HepG2 (cell line): ENCODE measurements around the gene MAP3K21. TPM values are rescaled to one million over a fixed set of nuclear protein-coding genes. Genes with fewer than 3 reads are reported as not detected.

Experiments
- ATAC-seq: fragments of 200-7000 bp; cut with Tn5 transposase; 3 replicates; pipeline ENCODE4 v1.9.1; 2020; ENCODE audit warnings: mild to moderate bottlenecking, moderate library complexity
- BruUV-seq: library from RNA; stranded (reverse); fragments of 400-500 nt; replicated peaks from 2 replicates; lab custom pipeline; 2021; lab: Mats Ljungman, UMichigan
- CTCF ChIA-PET: fragments of 300-600 bp; formaldehyde crosslinking; extraction: SDS; loops from one replicate; lab custom pipeline; 2021; ENCODE audit warnings: low total read pairs, inconsistent platforms, low intra/inter-chr PET ratio; lab: Yijun Ruan, JAX
- POLR2A ChIA-PET: fragments of 350-600 bp; sonication (Branson Sonifier 250); formaldehyde crosslinking; loops from one replicate; lab custom pipeline; 2020; ENCODE audit warnings: antibody characterized with exemption, inconsistent platforms; lab: Yijun Ruan, JAX
- DNase-seq: peaks from one replicate; pipeline ENCODE4 v3.0.0-alpha.2; 2015; ENCODE audit warnings: low spot score
- FAIRE-seq: peaks from 3 replicates; lab custom pipeline; 2011; peaks lifted over from hg19 to GRCh38; lab: Jason Lieb, UNC
- H2AFZ ChIP-seq: one replicate; pipeline ENCODE4 v1.6.1; 2011; ENCODE audit warnings: low read length, inconsistent platforms
- H3K27ac ChIP-seq: fragments of 300-600 bp; 3 replicates; pipeline ENCODE4 v1.8.0; 2011; ENCODE audit warnings: mixed run types, mild to moderate bottlenecking, mixed read lengths, low read length, inconsistent platforms; ENCODE audit not compliant: insufficient read depth; ENCODE audit errors: extremely low read length
- H3K27me3 ChIP-seq, 2 experiments: fragments of 200-600 bp in 1 of 2; 2 replicates in 1 of 2; 3 replicates in 1 of 2; pipeline versions ENCODE4 v1.6.0 to v1.8.0; 2011; ENCODE audit warnings: low read length in 2 of 2, mild to moderate bottlenecking in 2 of 2, moderate library complexity in 2 of 2, inconsistent platforms in 1 of 2; ENCODE audit not compliant: insufficient read depth in 2 of 2, control insufficient read depth in 1 of 2
- H3K36me3 ChIP-seq, 2 experiments: fragments of 200-600 bp in 1 of 2; replicated peaks in 1 of 2; 2 replicates in 1 of 2; 3 replicates in 1 of 2; pipeline versions ENCODE4 v1.5.1 to v1.8.0; 2011; ENCODE audit warnings: low read length in 2 of 2, inconsistent platforms in 1 of 2; ENCODE audit not compliant: insufficient read depth in 2 of 2, control insufficient read depth in 1 of 2
- H3K4me1 ChIP-seq: 2 replicates; pipeline ENCODE4 v1.5.1; 2012; ENCODE audit warnings: low read length, inconsistent platforms; ENCODE audit not compliant: insufficient read depth
- H3K4me2 ChIP-seq: 2 replicates; pipeline ENCODE4 v1.6.0; 2011; ENCODE audit warnings: low read depth, low read length, inconsistent platforms
- H3K4me3 ChIP-seq, 3 experiments: fragments of 200-600 bp in 1 of 3; sonication (generic), shearing (Covaris generic) in 1 of 3; replicated peaks in 1 of 3; 2 replicates each; pipeline ENCODE4 v1.5.1; 2011 to 2016; ENCODE audit warnings: low read length in 3 of 3, inconsistent platforms in 2 of 3, low read depth in 2 of 3, mild to moderate bottlenecking in 2 of 3, control low read depth in 1 of 3, mixed read lengths in 1 of 3; ENCODE audit not compliant: insufficient read depth in 1 of 3
- H3K79me2 ChIP-seq: one replicate; pipeline ENCODE4 v1.6.1; 2011; ENCODE audit warnings: low read length, inconsistent platforms; ENCODE audit not compliant: insufficient read depth
- H3K9ac ChIP-seq: 2 replicates; pipeline ENCODE4 v1.6.0; 2011; ENCODE audit warnings: mild to moderate bottlenecking, low read depth, low read length, inconsistent platforms; ENCODE audit not compliant: insufficient read depth
- H3K9me3 ChIP-seq: 2 replicates; pipeline ENCODE4 v1.5.1; 2012; ENCODE audit warnings: mild to moderate bottlenecking, low read length
- H4K20me1 ChIP-seq: 2 replicates; pipeline ENCODE4 v1.6.0; 2011; ENCODE audit warnings: inconsistent platforms, mild to moderate bottlenecking, low read length, moderate library complexity; ENCODE audit not compliant: insufficient read depth
- ATF7 ChIP-seq, 2 experiments: fragments of 450-650 bp in 1 of 2; sonication (generic) in 1 of 2; formaldehyde crosslinking in 1 of 2; IDR thresholded peaks; 2 replicates each; pipeline versions ENCODE4 v1.4.0 to v1.6.1; 2016 to 2020; ENCODE audit warnings: antibody characterized with exemption in 1 of 2, mild to moderate bottlenecking in 1 of 2, missing genetic modification reagents in 1 of 2
- CBX1 ChIP-seq: IDR thresholded peaks from one replicate; pipeline ENCODE4 v1.6.1; 2016; ENCODE audit warnings: antibody characterized with exemption, low read depth
- DNMT3B ChIP-seq: conservative IDR thresholded peaks from 2 replicates; pipeline ENCODE4 v1.6.1; 2016; ENCODE audit warnings: missing biosample characterization, control low read depth
- NAIF1 ChIP-seq: sonication (generic); formaldehyde crosslinking; IDR thresholded peaks from 2 replicates; pipeline ENCODE4 v1.5.0; 2020; ENCODE audit warnings: mild to moderate bottlenecking, missing genetic modification reagents, borderline replicate concordance
- NCOA2 ChIP-seq: sonication (generic); formaldehyde crosslinking; IDR thresholded peaks from 2 replicates; pipeline ENCODE4 v1.8.0; 2022; ENCODE audit warnings: inconsistent platforms
- NR2F1 ChIP-seq, 2 experiments: fragments of 450-650 bp in 1 of 2; formaldehyde crosslinking in 1 of 2; IDR thresholded peaks; 2 replicates each; pipeline versions ENCODE4 v1.5.0 to v1.6.1; 2016 to 2020; ENCODE audit warnings: mild to moderate bottlenecking in 1 of 2, missing compliant biosample characterization in 1 of 2, missing genetic modification reagents in 1 of 2, moderate library complexity in 1 of 2
- SP1 ChIP-seq, 2 experiments: fragments of 450-650 bp in 1 of 2; sonication (generic) in 1 of 2; formaldehyde crosslinking in 1 of 2; IDR thresholded peaks; 2 replicates each; pipeline versions ENCODE4 v1.4.0 to v1.6.1; 2016 to 2020; ENCODE audit warnings: missing genetic modification reagents in 1 of 2
- TGIF2 ChIP-seq: IDR thresholded peaks from 2 replicates; pipeline ENCODE4 v1.6.1; 2016; ENCODE audit warnings: control low read depth, missing compliant biosample characterization
- ZNF225 ChIP-seq: sonication (generic); formaldehyde crosslinking; IDR thresholded peaks from 2 replicates; pipeline ENCODE4 v1.4.0; 2020; ENCODE audit warnings: mild to moderate bottlenecking, missing genetic modification reagents
- ZNF292 ChIP-seq: sonication (generic); formaldehyde crosslinking; IDR thresholded peaks from 2 replicates; pipeline ENCODE4 v1.8.1; 2022; ENCODE audit warnings: mild to moderate bottlenecking, low read depth, missing genetic modification reagents, borderline replicate concordance
- ZNF558 ChIP-seq: sonication (generic); formaldehyde crosslinking; IDR thresholded peaks from 2 replicates; pipeline ENCODE4 v1.9.0; 2022; ENCODE audit warnings: mild to moderate bottlenecking, missing genetic modification reagents, borderline replicate concordance
- WGBS: methylation state at CpG from one replicate; pipeline ENCODE4 v1.1.6; 2017; ENCODE audit warnings: low lambda C conversion rate; 5-methylcytosine and 5-hydroxymethylcytosine counted together
- in situ Hi-C: cut with HindIII; loops from 2 replicates; pipeline ENCODE4 v1.10.0; 2017; ENCODE audit warnings: low pct_unique_long_range_greater_than_20kb; ENCODE audit not compliant: extremely low pct_ligation_motif_present
- intact Hi-C: fragments of 100-400 bp; cut with micrococcal nuclease; formaldehyde crosslinking; loops from one replicate; pipeline ENCODE4 v1.10.0; 2022; ENCODE audit not compliant: unreplicated experiment
- polyA plus RNA-seq, 8 experiments: library from polyadenylated mRNA; depleted of rRNA in 3 of 8; stranded (reverse) in 7 of 8; unstranded in 1 of 8; fragments of >200 nt; fragmentation: Illumina TruSeq in 4 of 8; extraction: Trizol in 4 of 8; gene quantifications; 2 replicates each; pipeline versions ENCODE4 v1.2.1 to v1.2.3, GENCODE V29; 2011 to 2016; ENCODE audit warnings: low read depth in 4 of 8, missing spikeins in 1 of 8, mixed read lengths in 1 of 8; ENCODE audit not compliant: insufficient read depth in 1 of 8
- total RNA-seq, 5 experiments: library from RNA; depleted of rRNA; stranded (reverse); fragments of >200 nt; fragmentation: Illumina TruSeq; extraction: Trizol; gene quantifications; 2 replicates each; pipeline ENCODE4 v1.2.3, GENCODE V29; 2016; ENCODE audit warnings: low read depth in 1 of 5
- TF ChIP-seq, protein P1 (sequence below): sonication (generic); formaldehyde crosslinking; IDR thresholded peaks from 2 replicates; pipeline ENCODE4 v1.4.0; 2020; ENCODE audit warnings: missing genetic modification reagents
- TF ChIP-seq, protein P2 (sequence below): sonication (generic); formaldehyde crosslinking; IDR thresholded peaks from 2 replicates; pipeline ENCODE4 v1.4.0; 2020; ENCODE audit warnings: missing genetic modification reagents, borderline replicate concordance
- TF ChIP-seq, protein P3 (sequence below): sonication (generic); formaldehyde crosslinking; IDR thresholded peaks from 2 replicates; pipeline ENCODE4 v1.5.1; 2020; ENCODE audit warnings: mild to moderate bottlenecking, moderate library complexity, missing genetic modification reagents
- TF ChIP-seq, protein P4 (sequence below): fragments of 450-650 bp; IDR thresholded peaks from 2 replicates; pipeline ENCODE4 v1.6.1; 2016

Gene MAP3K21
- total and polyA plus RNA-seq, 2 of the 13 experiments (the other 11 are each of a cell fraction or from before 2014, with no cell fraction given): not detected

DNA sequence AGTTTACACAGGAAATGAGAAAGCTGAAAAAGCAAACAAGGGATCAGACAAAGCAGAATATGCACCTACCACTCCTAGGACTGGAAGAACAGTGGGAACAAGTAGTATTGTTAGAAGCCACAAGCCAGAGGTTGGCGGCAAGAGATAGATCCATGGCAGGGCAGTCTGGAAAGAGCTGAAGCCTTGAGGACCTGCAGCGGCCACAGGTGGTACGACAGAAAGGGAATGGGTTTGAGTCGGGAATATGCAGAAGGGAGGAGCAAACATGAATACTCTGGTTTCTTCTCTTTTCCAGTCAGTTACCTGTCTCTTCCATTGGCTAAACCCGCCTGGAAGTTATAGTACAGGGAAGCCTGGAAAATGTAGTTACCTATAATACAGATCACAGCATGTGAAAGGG is 28.1 kb upstream of the MAP3K21 start:
- H3K27me3 ChIP-seq: peaks cover 0 to 6% of the 10 kb centered on the region in 2 experiments; a peak in 1 of 5 replicates
- no peaks in the 10 kb centered on the region for H3K79me2 ChIP-seq
- ATAC-seq (peak; percentile 45; the same call in 2 of the 3 replicates), DNase-seq (no peak), FAIRE-seq (no peak)
- no peaks in the 10 kb centered on the region for H3K9me3 ChIP-seq
- 20% methylated on average over 5 of the region's 5 CpGs for WGBS
- no peaks in the 10 kb centered on the region for H3K4me1 ChIP-seq
- ChIA-PET CTCF (no interaction called here), POLR2A (no interaction called here)
- no TSS peak for BruUV-seq
- H3K36me3 ChIP-seq: no peaks in the 10 kb centered on the region
- H4K20me1 ChIP-seq: no peaks in the 10 kb centered on the region
- no peak overlapping the region for H3K9ac ChIP-seq
- no peak overlapping the region for H3K4me3 ChIP-seq
- intact Hi-C loops: no loop called here
- H3K4me2 ChIP-seq: no peak overlapping the region
- in situ Hi-C loops: no loop called here
- H2AFZ ChIP-seq: no peak overlapping the region
- H3K27ac ChIP-seq: no peak overlapping the region
- TF ChIP-seq NAIF1 (CRISPR knock-in tag): no peak
- TF ChIP-seq TGIF2: no peak
- TF ChIP-seq, protein P1, sequence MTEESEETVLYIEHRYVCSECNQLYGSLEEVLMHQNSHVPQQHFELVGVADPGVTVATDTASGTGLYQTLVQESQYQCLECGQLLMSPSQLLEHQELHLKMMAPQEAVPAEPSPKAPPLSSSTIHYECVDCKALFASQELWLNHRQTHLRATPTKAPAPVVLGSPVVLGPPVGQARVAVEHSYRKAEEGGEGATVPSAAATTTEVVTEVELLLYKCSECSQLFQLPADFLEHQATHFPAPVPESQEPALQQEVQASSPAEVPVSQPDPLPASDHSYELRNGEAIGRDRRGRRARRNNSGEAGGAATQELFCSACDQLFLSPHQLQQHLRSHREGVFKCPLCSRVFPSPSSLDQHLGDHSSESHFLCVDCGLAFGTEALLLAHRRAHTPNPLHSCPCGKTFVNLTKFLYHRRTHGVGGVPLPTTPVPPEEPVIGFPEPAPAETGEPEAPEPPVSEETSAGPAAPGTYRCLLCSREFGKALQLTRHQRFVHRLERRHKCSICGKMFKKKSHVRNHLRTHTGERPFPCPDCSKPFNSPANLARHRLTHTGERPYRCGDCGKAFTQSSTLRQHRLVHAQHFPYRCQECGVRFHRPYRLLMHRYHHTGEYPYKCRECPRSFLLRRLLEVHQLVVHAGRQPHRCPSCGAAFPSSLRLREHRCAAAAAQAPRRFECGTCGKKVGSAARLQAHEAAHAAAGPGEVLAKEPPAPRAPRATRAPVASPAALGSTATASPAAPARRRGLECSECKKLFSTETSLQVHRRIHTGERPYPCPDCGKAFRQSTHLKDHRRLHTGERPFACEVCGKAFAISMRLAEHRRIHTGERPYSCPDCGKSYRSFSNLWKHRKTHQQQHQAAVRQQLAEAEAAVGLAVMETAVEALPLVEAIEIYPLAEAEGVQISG (CRISPR knock-in tag): no peak
- no peak for TF ChIP-seq ATF7 (IDR thresholded peaks at IDR 0.05)
- no peak for TF ChIP-seq ATF7 (CRISPR knock-in tag; IDR thresholded peaks at IDR 0.05)
- no peak for TF ChIP-seq NR2F1 (CRISPR knock-in tag; IDR thresholded peaks at IDR 0.05)
- no peak for TF ChIP-seq ZNF225 (CRISPR knock-in tag)
- TF ChIP-seq ZNF292 (CRISPR knock-in tag): no peak
- TF ChIP-seq, protein P2, sequence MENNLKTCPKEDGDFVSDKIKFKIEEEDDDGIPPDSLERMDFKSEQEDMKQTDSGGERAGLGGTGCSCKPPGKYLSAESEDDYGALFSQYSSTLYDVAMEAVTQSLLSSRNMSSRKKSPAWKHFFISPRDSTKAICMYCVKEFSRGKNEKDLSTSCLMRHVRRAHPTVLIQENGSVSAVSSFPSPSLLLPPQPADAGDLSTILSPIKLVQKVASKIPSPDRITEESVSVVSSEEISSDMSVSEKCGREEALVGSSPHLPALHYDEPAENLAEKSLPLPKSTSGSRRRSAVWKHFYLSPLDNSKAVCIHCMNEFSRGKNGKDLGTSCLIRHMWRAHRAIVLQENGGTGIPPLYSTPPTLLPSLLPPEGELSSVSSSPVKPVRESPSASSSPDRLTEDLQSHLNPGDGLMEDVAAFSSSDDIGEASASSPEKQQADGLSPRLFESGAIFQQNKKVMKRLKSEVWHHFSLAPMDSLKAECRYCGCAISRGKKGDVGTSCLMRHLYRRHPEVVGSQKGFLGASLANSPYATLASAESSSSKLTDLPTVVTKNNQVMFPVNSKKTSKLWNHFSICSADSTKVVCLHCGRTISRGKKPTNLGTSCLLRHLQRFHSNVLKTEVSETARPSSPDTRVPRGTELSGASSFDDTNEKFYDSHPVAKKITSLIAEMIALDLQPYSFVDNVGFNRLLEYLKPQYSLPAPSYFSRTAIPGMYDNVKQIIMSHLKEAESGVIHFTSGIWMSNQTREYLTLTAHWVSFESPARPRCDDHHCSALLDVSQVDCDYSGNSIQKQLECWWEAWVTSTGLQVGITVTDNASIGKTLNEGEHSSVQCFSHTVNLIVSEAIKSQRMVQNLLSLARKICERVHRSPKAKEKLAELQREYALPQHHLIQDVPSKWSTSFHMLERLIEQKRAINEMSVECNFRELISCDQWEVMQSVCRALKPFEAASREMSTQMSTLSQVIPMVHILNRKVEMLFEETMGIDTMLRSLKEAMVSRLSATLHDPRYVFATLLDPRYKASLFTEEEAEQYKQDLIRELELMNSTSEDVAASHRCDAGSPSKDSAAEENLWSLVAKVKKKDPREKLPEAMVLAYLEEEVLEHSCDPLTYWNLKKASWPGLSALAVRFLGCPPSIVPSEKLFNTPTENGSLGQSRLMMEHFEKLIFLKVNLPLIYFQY (CRISPR knock-in tag): no peak
- no peak for TF ChIP-seq SP1 (IDR thresholded peaks at IDR 0.05)
- no peak for TF ChIP-seq SP1 (CRISPR knock-in tag; IDR thresholded peaks at IDR 0.05)
- no peak for TF ChIP-seq DNMT3B (CRISPR knock-in tag)
- no peak for TF ChIP-seq NCOA2 (CRISPR knock-in tag)
- TF ChIP-seq, protein P3, sequence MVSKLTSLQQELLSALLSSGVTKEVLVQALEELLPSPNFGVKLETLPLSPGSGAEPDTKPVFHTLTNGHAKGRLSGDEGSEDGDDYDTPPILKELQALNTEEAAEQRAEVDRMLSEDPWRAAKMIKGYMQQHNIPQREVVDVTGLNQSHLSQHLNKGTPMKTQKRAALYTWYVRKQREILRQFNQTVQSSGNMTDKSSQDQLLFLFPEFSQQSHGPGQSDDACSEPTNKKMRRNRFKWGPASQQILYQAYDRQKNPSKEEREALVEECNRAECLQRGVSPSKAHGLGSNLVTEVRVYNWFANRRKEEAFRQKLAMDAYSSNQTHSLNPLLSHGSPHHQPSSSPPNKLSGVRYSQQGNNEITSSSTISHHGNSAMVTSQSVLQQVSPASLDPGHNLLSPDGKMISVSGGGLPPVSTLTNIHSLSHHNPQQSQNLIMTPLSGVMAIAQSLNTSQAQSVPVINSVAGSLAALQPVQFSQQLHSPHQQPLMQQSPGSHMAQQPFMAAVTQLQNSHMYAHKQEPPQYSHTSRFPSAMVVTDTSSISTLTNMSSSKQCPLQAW (CRISPR knock-in tag): no peak
- TF ChIP-seq, protein P4, sequence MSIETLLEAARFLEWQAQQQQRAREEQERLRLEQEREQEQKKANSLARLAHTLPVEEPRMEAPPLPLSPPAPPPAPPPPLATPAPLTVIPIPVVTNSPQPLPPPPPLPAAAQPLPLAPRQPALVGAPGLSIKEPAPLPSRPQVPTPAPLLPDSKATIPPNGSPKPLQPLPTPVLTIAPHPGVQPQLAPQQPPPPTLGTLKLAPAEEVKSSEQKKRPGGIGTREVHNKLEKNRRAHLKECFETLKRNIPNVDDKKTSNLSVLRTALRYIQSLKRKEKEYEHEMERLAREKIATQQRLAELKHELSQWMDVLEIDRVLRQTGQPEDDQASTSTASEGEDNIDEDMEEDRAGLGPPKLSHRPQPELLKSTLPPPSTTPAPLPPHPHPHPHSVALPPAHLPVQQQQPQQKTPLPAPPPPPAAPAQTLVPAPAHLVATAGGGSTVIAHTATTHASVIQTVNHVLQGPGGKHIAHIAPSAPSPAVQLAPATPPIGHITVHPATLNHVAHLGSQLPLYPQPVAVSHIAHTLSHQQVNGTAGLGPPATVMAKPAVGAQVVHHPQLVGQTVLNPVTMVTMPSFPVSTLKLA: no peak
- no peak for TF ChIP-seq ZNF558 (CRISPR knock-in tag)
- TF ChIP-seq CBX1: no peak
